Esophagus muscularis mucosa (tissue), 4 donors: ENCODE results near the gene RFFL.

Experiments
- EP300 ChIP-seq: sonication (generic); formaldehyde crosslinking; IDR thresholded peaks from one replicate; pipeline ENCODE4 v1.6.1; 2017; ENCODE audit warnings: antibody characterized with exemption
- POLR2AphosphoS5 ChIP-seq, 2 donors: sonication (generic); formaldehyde crosslinking; IDR thresholded peaks; one replicate each; pipeline ENCODE4 v1.6.1; 2017; ENCODE audit warnings: antibody characterized with exemption in 2 of 2
- TF ChIP-seq, protein P1 (sequence below), 3 experiments: fragments of 200-600 bp in 2 of 3; fragments of 450-650 bp in 1 of 3; sonication (generic) in 2 of 3; IDR thresholded peaks; one replicate each; pipeline ENCODE4 v1.5.1; 2017 to 2019; ENCODE audit warnings: antibody characterized with exemption in 3 of 3, mild to moderate bottlenecking in 2 of 3, moderate library complexity in 1 of 3

GRCh38 chr17:35038453-35038852, 25.1 kb downstream of the RFFL start:
- TF ChIP-seq, protein P1, sequence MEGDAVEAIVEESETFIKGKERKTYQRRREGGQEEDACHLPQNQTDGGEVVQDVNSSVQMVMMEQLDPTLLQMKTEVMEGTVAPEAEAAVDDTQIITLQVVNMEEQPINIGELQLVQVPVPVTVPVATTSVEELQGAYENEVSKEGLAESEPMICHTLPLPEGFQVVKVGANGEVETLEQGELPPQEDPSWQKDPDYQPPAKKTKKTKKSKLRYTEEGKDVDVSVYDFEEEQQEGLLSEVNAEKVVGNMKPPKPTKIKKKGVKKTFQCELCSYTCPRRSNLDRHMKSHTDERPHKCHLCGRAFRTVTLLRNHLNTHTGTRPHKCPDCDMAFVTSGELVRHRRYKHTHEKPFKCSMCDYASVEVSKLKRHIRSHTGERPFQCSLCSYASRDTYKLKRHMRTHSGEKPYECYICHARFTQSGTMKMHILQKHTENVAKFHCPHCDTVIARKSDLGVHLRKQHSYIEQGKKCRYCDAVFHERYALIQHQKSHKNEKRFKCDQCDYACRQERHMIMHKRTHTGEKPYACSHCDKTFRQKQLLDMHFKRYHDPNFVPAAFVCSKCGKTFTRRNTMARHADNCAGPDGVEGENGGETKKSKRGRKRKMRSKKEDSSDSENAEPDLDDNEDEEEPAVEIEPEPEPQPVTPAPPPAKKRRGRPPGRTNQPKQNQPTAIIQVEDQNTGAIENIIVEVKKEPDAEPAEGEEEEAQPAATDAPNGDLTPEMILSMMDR (IDR thresholded peaks at IDR 0.05), result no peak
- no peak for TF ChIP-seq POLR2AphosphoS5 (IDR thresholded peaks at IDR 0.05)
- no peak for TF ChIP-seq EP300
